ENCODE measurements around the gene COL6A6. TPM values are rescaled to one million over a fixed set of nuclear protein-coding genes. Genes with fewer than 3 reads are reported as not detected.

The COL6A6 gene
- total RNA-seq: not detected in 2 replicates

DNA sequence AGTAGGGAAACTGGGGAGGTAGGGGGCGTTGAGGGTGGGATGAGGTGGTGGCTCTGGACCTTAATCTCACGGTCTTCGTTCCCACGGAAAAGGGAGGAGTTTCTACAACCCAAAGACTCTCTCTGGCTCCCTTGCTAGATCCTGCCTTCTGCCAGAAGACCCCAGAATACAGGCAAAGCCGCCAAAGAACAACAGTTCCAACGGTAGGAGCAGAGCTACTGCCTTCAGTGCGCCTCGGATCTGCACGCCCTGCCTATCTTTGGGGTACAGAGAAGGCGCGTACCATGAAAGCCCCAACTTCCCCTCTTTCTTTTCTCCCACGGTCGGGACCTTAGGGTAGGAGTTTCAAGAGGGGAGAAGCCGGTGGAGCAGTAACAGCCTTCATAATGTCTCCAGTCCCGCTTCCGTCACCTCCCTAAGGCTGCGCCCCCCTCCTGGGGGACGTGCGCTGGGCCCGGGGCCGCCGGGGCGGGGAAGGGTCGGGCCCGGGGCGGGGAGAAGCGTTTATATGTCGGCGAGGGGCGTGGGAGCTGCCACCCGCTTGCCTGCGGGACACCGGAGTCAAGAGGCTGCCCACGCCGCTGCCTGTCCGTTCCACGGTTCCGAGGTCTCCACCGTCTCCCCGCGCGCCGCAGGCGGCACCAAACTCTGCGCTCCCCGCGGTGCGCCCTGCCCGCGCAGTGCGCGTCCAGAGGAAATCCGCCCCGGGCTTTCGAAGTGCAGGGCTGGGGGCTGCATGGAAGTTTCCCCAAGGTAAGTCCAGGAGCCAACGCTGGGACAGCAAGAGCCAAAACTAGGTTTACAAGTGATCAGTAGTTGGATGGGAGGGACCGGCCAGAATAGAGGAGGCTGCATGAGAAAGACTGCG lies at the start of gene COL6A6:
Gene COL6A6, plus strand, starts transcription at position 533 of the 868 bp plus-strand sequence. CDS start 43,188 bp downstream, outside the sequence.
- DNase-seq (ENCODE audit: low read depth): no peak

GRCh38 chr3:130468311-130468710 lies 48.7 kb upstream of the COL6A6 start:
- no peak for DNase-seq (ENCODE audit: low read depth)

GRCh38 chr3:130470126-130470525 lies 46.9 kb upstream of the COL6A6 start:
- DNase-seq (ENCODE audit: low read depth): peak; percentile 68

GRCh38 chr3:130473416-130473815 lies 43.6 kb upstream of the COL6A6 start:
- peak; percentile 80 for DNase-seq (ENCODE audit: low read depth)

DNA sequence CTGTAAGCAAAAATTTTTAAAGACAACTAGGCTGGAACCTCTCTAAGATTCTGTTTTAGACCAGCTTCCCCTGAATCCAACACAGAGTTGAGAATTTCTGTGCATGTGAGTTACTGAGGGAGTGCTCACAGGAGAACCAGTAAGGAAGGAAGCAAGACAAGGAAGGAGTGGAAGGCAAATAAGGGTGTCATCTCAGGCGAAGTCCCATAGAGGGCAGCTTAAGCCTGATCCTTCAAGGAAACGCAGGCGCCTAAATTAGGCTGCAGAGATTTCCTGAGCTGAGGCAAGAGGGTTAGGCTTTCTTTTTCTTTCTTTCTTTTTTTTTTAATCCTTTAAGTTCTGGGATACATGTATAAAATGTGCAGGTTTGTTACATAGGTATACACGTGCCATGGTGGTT lies 36.2 kb upstream of the COL6A6 start:
- peak; percentile 36 for DNase-seq (ENCODE audit: low read depth)

DNA sequence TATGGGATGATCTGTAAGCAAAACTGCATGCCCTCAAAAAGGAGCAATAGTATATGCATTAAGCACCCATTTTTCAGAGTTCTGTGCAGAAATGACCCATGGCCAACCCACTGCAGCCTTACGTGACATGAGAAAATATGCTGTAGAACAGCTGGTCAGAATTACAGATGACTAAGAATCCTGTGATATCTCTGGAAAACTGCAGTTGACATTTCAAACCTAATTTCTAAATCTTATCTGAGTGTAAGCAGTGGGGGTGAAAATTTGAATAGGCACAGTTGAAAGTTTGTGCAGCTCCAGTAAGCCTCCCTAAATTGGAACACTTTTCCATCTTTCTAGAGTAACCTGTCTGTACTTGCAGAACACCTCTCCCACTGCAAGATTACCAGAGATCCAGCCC lies 28.7 kb upstream of the COL6A6 start:
- no peak for DNase-seq (ENCODE audit: low read depth)

- DNase-seq (ENCODE audit: low read depth): no peak
Observed at GRCh38 chr3:130488769-130489450, 28.1 kb upstream of the COL6A6 start.

DNA sequence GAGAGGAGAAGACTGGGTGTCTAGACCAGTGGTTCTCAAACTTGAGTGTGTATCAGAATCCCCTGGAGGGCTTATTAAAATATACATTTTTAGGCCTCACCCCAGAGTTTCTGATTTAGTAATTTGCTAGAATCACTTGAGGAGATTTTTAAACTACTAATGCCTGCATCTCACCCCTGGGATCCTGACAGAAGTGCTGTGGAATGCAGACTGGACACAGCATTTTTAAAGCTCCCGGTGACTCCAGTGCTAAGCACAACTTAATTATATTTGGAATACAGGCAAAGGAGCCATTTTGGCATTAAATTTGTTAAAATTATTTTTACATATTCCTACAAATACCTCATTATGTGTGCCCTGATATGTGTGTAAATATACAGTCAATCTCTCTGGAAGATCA lies 26.7 kb upstream of the COL6A6 start:
- DNase-seq (ENCODE audit: low read depth): no peak

- no peak for DNase-seq (ENCODE audit: low read depth)
Observed at GRCh38 chr3:130491431-130491830, 25.5 kb upstream of the COL6A6 start.

DNA sequence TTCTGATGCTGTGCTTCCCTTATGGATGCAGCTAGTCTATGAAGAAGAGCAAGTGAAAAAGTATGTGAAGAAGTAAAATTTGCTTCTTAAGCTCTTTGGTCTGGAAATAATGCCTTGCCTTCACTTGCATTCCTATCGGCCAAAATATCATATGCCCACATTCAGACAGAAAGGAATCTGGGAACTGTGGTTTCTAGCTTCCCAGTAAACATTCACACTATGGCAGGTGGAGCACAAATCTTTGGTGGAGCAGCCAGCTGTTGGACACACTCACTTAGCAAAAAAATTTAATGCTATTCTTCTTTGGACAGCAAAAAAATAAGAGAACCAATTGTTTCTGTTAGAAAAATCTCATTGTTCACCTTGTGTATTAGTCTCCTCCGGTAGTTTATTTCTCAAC lies 12.3 kb upstream of the COL6A6 start:
- no peak for DNase-seq (ENCODE audit: low read depth)

GRCh38 chr3:130506031-130506430 lies 10.9 kb upstream of the COL6A6 start:
- no peak for DNase-seq (ENCODE audit: low read depth)

- no peak for DNase-seq (ENCODE audit: low read depth)
Observed at GRCh38 chr3:130507746-130508145, 9.2 kb upstream of the COL6A6 start.

GRCh38 chr3:130509008-130509407 lies 8.0 kb upstream of the COL6A6 start:
- DNase-seq (ENCODE audit: low read depth): no peak

DNA sequence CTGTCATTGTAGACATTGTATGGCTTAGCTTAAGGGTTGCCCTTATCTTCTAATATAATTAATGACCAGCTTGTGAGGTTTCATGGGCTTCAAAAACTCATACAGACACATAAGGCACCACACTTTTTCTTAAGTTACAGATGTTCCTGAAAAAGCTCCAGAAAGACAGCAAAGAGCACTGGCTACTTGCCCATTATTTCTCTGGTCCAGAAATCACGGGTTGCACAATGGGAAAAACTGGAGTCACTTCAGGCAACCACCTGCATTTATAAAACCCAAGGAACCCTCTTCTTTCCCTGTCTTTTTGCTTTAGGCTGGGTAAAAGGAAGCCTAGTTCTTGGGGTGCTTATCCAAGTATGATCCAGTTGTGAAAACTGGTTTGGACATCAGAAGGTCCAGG lies 2.3 kb upstream of the COL6A6 start:
- DNase-seq (ENCODE audit: low read depth): no peak

GRCh38 chr3:130515755-130516154 lies 1.2 kb upstream of the COL6A6 start:
- no peak for DNase-seq (ENCODE audit: low read depth)

- no peak for DNase-seq (ENCODE audit: low read depth)
Observed at GRCh38 chr3:130517602-130518001, 625 bp downstream of the COL6A6 start.

- no peak for DNase-seq (ENCODE audit: low read depth)
Observed at GRCh38 chr3:130519754-130520153, 2.8 kb downstream of the COL6A6 start.

- DNase-seq (ENCODE audit: low read depth): no peak
Observed at GRCh38 chr3:130522399-130522798, 5.4 kb downstream of the COL6A6 start.

- no peak for DNase-seq (ENCODE audit: low read depth)
Observed at GRCh38 chr3:130527426-130527825, 10.4 kb downstream of the COL6A6 start.

- DNase-seq (ENCODE audit: low read depth): no peak
Observed at GRCh38 chr3:130528120-130528519, 11.1 kb downstream of the COL6A6 start.

- DNase-seq (ENCODE audit: low read depth): no peak
Observed at GRCh38 chr3:130529486-130530215, 12.7 kb downstream of the COL6A6 start.

GRCh38 chr3:130533247-130533646 lies 16.3 kb downstream of the COL6A6 start:
- no peak for DNase-seq (ENCODE audit: low read depth)

Data from renal cortical epithelial cell (primary cell).